Measurements from ENCODE around the gene ZNF610. TPM values are rescaled to one million over a fixed set of nuclear protein-coding genes. Genes with fewer than 3 reads are reported as not detected.
"Not testable (repeated sequence)": the region's sequence is repeated elsewhere in the genome, so short reads cannot be mapped to it uniquely, and the experiment has no call there.

ZNF610 gene
- total RNA-seq (1 to 10 TPM; 4.5 to 7.5 TPM), polyA plus RNA-seq (1 to 10 TPM in 2 of 3 donors, under 1 TPM in 1; 0.97 to 3.2 (median 1.2) TPM), total RNA-seq (0.71 to 3.1 (median 1.3) reads per million in 6 experiments)

- POLR2A ChIA-PET: interaction anchor here (1.3 kb wide), 1 partner anchor 33 kb away, joined by 6 read pairs; the partner anchor contains the start of gene ZNF880
- Mint-ChIP-seq H3K27ac (peak within 1 kb of the TSS; percentile 93 to 99 (median 97)), H3K9me3 (peaks cover 0 to 76% (median 27%) of the 10 kb centered on the region in 9 donors), H3K36me3 (peaks cover 15 to 54% (median 38%) of the 10 kb centered on the region in 3 donors), H3K4me1 (peaks cover 12 to 17% (median 15%) of the 10 kb centered on the region in 4 donors), H3K27me3 (no peaks in the 10 kb centered on the region), H3K4me3 (peak within 1 kb of the TSS; percentile 93 to 99 (median 97))
- ATAC-seq: peak; percentile 92 to 96
- peak; percentile 73 to 93 (median 85) for DNase-seq
Measured at GRCh38 chr19:52336117-52336790, at the start of gene ZNF610. ZNF610 (plus strand) TSS chr19:52336243; CDS start chr19:52349173, 12,930 bp downstream.

- Mint-ChIP-seq H3K4me3 (peak overlapping the region in 1 of 10 donors; percentile 13), H3K9me3 (peaks cover 10 to 98% (median 36%) of the 10 kb centered on the region in 9 donors)
Measured at GRCh38 chr19:52286256-52286655, 49.8 kb upstream of the ZNF610 start.

GRCh38 chr19:52291781-52292180 is 44.3 kb upstream of the ZNF610 start:
- POLR2A ChIA-PET: no interaction called here
- H3K36me3 Mint-ChIP-seq: peaks cover 40 to 66% (median 47%) of the 10 kb centered on the region in 3 donors
- peaks cover 7 to 88% (median 33%) of the 10 kb centered on the region in 9 donors for H3K9me3 Mint-ChIP-seq
- no peak overlapping the region for H3K27ac Mint-ChIP-seq
- H3K4me3 Mint-ChIP-seq: no peak overlapping the region
- ATAC-seq (no peak), DNase-seq (no peak)
- no peaks in the 10 kb centered on the region for H3K27me3 Mint-ChIP-seq
- H3K4me1 Mint-ChIP-seq: peaks cover 0 to 5% (median 1%) of the 10 kb centered on the region in 4 donors

More at GRCh38 chr19:52286256-52286655, 49.8 kb upstream of the ZNF610 start:
- Mint-ChIP-seq H3K27ac (no peak overlapping the region), H3K36me3 (peaks cover 60 to 94% (median 93%) of the 10 kb centered on the region in 3 donors), H3K27me3 (no peaks in the 10 kb centered on the region), H3K4me1 (peaks cover 0 to 6% (median 1%) of the 10 kb centered on the region in 4 donors)
- POLR2A ChIA-PET: interaction anchor here (0.7 kb wide), 1 partner anchor 22 kb away, joined by 3 read pairs; no protein-coding TSS in a partner anchor
- ATAC-seq (no peak), DNase-seq (no peak)

- H3K9me3 Mint-ChIP-seq: peaks cover 7 to 86% (median 27%) of the 10 kb centered on the region in 9 donors
- H3K4me1 Mint-ChIP-seq: peaks cover 9 to 14% (median 10%) of the 10 kb centered on the region in 4 donors
- not testable (repeated sequence) for H3K27me3 Mint-ChIP-seq, H3K27ac Mint-ChIP-seq, H3K4me3 Mint-ChIP-seq, DNase-seq, ATAC-seq
- H3K36me3 Mint-ChIP-seq: peaks cover 40 to 63% (median 44%) of the 10 kb centered on the region in 3 donors
- POLR2A ChIA-PET: interaction anchor here (0.7 kb wide), 1 partner anchor 45 kb away, joined by 3 read pairs; no protein-coding TSS in a partner anchor
Measured at GRCh38 chr19:52292946-52293345, 43.1 kb upstream of the ZNF610 start.

- ATAC-seq (peak in 1 of 2 donors; percentile 8), DNase-seq (no peak)
- H3K36me3 Mint-ChIP-seq: peaks cover 46 to 67% (median 52%) of the 10 kb centered on the region in 3 donors
- peak overlapping the region; percentile 74 to 89 (median 83) for H3K4me3 Mint-ChIP-seq
- H3K4me1 Mint-ChIP-seq: peaks cover 14 to 28% (median 20%) of the 10 kb centered on the region in 4 donors
- H3K27ac Mint-ChIP-seq: peak overlapping the region in 8 of 10 donors; percentile 62 to 94 (median 78)
- no peaks in the 10 kb centered on the region for H3K27me3 Mint-ChIP-seq
- peaks cover 9 to 86% (median 37%) of the 10 kb centered on the region in 9 donors for H3K9me3 Mint-ChIP-seq
- POLR2A ChIA-PET: interaction anchor here (1.1 kb wide), 1 partner anchor 102 kb away, joined by 3 read pairs; no protein-coding TSS in a partner anchor
Measured at GRCh38 chr19:52296400-52296772, 39.7 kb upstream of the ZNF610 start.

GRCh38 chr19:52296773-52297600 is 39.1 kb upstream of the ZNF610 start, which contains the start of gene ZNF480:
ZNF480 (plus strand) TSS chr19:52297169; CDS start chr19:52300413, 3,244 bp downstream.
- Mint-ChIP-seq H3K4me3 (peak within 1 kb of the TSS; percentile 86 to 98 (median 97)), H3K27ac (peak within 1 kb of the TSS; percentile 94 to 99 (median 98)), H3K27me3 (no peaks in the 10 kb centered on the region), H3K4me1 (peaks cover 14 to 28% (median 20%) of the 10 kb centered on the region in 4 donors), H3K36me3 (peaks cover 51 to 67% (median 56%) of the 10 kb centered on the region in 3 donors), H3K9me3 (peaks cover 13 to 87% (median 35%) of the 10 kb centered on the region in 9 donors)
- DNase-seq: peak; percentile 70 to 94 (median 87)
- peak; percentile 90 to 95 for ATAC-seq
- POLR2A ChIA-PET: interaction anchor here (1.1 kb wide), 1 partner anchor 101 kb away, joined by 3 read pairs; no protein-coding TSS in a partner anchor

- POLR2A ChIA-PET: interaction anchor here (0.7 to 1.2 kb wide), 3 partner anchors 15 to 82 kb away, joined by 3 to 4 read pairs (median 3); partner anchors contain the start of gene ZNF766
Measured at GRCh38 chr19:52297601-52298364, 38.3 kb upstream of the ZNF610 start.

GRCh38 chr19:52307275-52307674 is 28.8 kb upstream of the ZNF610 start:
- H3K9me3 Mint-ChIP-seq: peaks cover 7 to 95% (median 39%) of the 10 kb centered on the region in 9 donors
- ATAC-seq: no peak
- POLR2A ChIA-PET: interaction anchor here (0.5 kb wide), 1 partner anchor 66 kb away, joined by 3 read pairs; no protein-coding TSS in a partner anchor
- no peaks in the 10 kb centered on the region for H3K4me1 Mint-ChIP-seq
- peak overlapping the region in 1 of 10 donors; percentile 51 for H3K27ac Mint-ChIP-seq
- peaks cover 52 to 89% (median 88%) of the 10 kb centered on the region in 3 donors for H3K36me3 Mint-ChIP-seq
- peak in 3 of 10 donors; percentile 14 to 18 (median 18) for DNase-seq
- no peaks in the 10 kb centered on the region for H3K27me3 Mint-ChIP-seq
- H3K4me3 Mint-ChIP-seq: no peak overlapping the region

More at GRCh38 chr19:52297601-52298364, 38.3 kb upstream of the ZNF610 start:
- peak overlapping the region; percentile 94 to 99 (median 98) for H3K27ac Mint-ChIP-seq
- H3K4me3 Mint-ChIP-seq: peak overlapping the region; percentile 86 to 98 (median 97)
- ATAC-seq (no peak), DNase-seq (peak in 1 of 10 donors; percentile 5)
- peaks cover 14 to 28% (median 20%) of the 10 kb centered on the region in 4 donors for H3K4me1 Mint-ChIP-seq
- peaks cover 15 to 86% (median 34%) of the 10 kb centered on the region in 9 donors for H3K9me3 Mint-ChIP-seq
- H3K27me3 Mint-ChIP-seq: no peaks in the 10 kb centered on the region
- peaks cover 54 to 68% (median 58%) of the 10 kb centered on the region in 3 donors for H3K36me3 Mint-ChIP-seq

GRCh38 chr19:52322429-52322828 is 13.6 kb upstream of the ZNF610 start:
- DNase-seq: no peak
- Mint-ChIP-seq H3K27me3 (no peaks in the 10 kb centered on the region), H3K4me3 (peak overlapping the region in 1 of 10 donors; percentile 20), H3K36me3 (peaks cover 56 to 85% (median 59%) of the 10 kb centered on the region in 3 donors), H3K27ac (no peak overlapping the region), H3K4me1 (peaks cover 0 to 3% (median 0%) of the 10 kb centered on the region in 4 donors), H3K9me3 (peaks cover 0 to 99% (median 56%) of the 10 kb centered on the region in 9 donors)
- no peak for ATAC-seq
- POLR2A ChIA-PET: no interaction called here

GRCh38 chr19:52331757-52332156 is 4.3 kb upstream of the ZNF610 start:
- peaks cover 0 to 96% (median 35%) of the 10 kb centered on the region in 9 donors for H3K9me3 Mint-ChIP-seq
- no peak overlapping the region for H3K27ac Mint-ChIP-seq
- H3K4me3 Mint-ChIP-seq: no peak overlapping the region
- ATAC-seq (no peak), DNase-seq (peak in 1 of 10 donors; percentile 6)
- POLR2A ChIA-PET: no interaction called here
- H3K27me3 Mint-ChIP-seq: no peaks in the 10 kb centered on the region
- H3K36me3 Mint-ChIP-seq: peaks cover 2 to 48% (median 34%) of the 10 kb centered on the region in 3 donors
- peaks cover 5 to 9% (median 8%) of the 10 kb centered on the region in 4 donors for H3K4me1 Mint-ChIP-seq

- ATAC-seq (peak in 1 of 2 donors; percentile 38), DNase-seq (no peak)
- POLR2A ChIA-PET: interaction anchor here (0.6 to 1.3 kb wide), 2 partner anchors 34 to 404 kb away, joined by 5 to 6 read pairs; partner anchors contain the start of gene ZNF880
- H3K4me3 Mint-ChIP-seq: peak overlapping the region; percentile 93 to 99 (median 97)
- peak overlapping the region; percentile 93 to 99 (median 97) for H3K27ac Mint-ChIP-seq
- peaks cover 12 to 17% (median 15%) of the 10 kb centered on the region in 4 donors for H3K4me1 Mint-ChIP-seq
- H3K36me3 Mint-ChIP-seq: peaks cover 15 to 52% (median 44%) of the 10 kb centered on the region in 3 donors
- H3K9me3 Mint-ChIP-seq: peaks cover 0 to 77% (median 33%) of the 10 kb centered on the region in 9 donors
- no peaks in the 10 kb centered on the region for H3K27me3 Mint-ChIP-seq
Measured at GRCh38 chr19:52335768-52336116, 301 bp upstream of the ZNF610 start.

Measured in naive thymus-derived CD8-positive, alpha-beta T cell (primary cell).